Osteocyte (in vitro differentiated cells): ENCODE data around the gene YARS1. TPM values are rescaled to one million over a fixed set of nuclear protein-coding genes. Genes with fewer than 3 reads are reported as not detected.
"Not testable (repeated sequence)": the region's sequence is repeated elsewhere in the genome, so short reads cannot be mapped to it uniquely, and the experiment has no call there.

Experiments
- DNase-seq: peaks from one replicate; pipeline ENCODE4 v3.0.0; 2021; ENCODE audit warnings: mixed read lengths; ENCODE audit not compliant: unreplicated experiment; ENCODE audit errors: extremely low spot score
- H3K27ac Mint-ChIP-seq: one replicate; pipeline ENCODE4 v1.8.0; 2021; ENCODE audit warnings: mild to moderate bottlenecking, mixed read lengths; ENCODE audit not compliant: unreplicated experiment
- H3K27me3 Mint-ChIP-seq: one replicate; pipeline ENCODE4 v1.8.0; 2021; ENCODE audit warnings: mixed read lengths; ENCODE audit not compliant: unreplicated experiment
- H3K36me3 Mint-ChIP-seq: one replicate; pipeline ENCODE4 v1.8.0; 2021; ENCODE audit warnings: mixed read lengths; ENCODE audit not compliant: unreplicated experiment
- H3K4me1 Mint-ChIP-seq: one replicate; pipeline ENCODE4 v1.8.0; 2021; ENCODE audit warnings: mixed read lengths; ENCODE audit not compliant: unreplicated experiment
- H3K4me3 Mint-ChIP-seq: one replicate; pipeline ENCODE4 v1.8.0; 2021; ENCODE audit warnings: mild to moderate bottlenecking, moderate library complexity, mixed read lengths; ENCODE audit not compliant: unreplicated experiment
- H3K9me3 Mint-ChIP-seq: one replicate; pipeline ENCODE4 v1.8.0; 2021; ENCODE audit warnings: mixed read lengths; ENCODE audit not compliant: unreplicated experiment
- total RNA-seq: library from RNA; stranded (reverse); gene quantifications from 2 replicates; pipeline ENCODE4 v1.2.1, GENCODE V29; 2021
- TF ChIP-seq, protein P1 (sequence below): fragments of 200-600 bp; sonication (generic); IDR thresholded peaks from 2 replicates; pipeline ENCODE4 v1.5.0; 2021; ENCODE audit warnings: antibody characterized with exemption, mild to moderate bottlenecking, moderate library complexity

YARS1 gene
- total RNA-seq, 1 donor from 2014 or later: 177 TPM

DNA sequence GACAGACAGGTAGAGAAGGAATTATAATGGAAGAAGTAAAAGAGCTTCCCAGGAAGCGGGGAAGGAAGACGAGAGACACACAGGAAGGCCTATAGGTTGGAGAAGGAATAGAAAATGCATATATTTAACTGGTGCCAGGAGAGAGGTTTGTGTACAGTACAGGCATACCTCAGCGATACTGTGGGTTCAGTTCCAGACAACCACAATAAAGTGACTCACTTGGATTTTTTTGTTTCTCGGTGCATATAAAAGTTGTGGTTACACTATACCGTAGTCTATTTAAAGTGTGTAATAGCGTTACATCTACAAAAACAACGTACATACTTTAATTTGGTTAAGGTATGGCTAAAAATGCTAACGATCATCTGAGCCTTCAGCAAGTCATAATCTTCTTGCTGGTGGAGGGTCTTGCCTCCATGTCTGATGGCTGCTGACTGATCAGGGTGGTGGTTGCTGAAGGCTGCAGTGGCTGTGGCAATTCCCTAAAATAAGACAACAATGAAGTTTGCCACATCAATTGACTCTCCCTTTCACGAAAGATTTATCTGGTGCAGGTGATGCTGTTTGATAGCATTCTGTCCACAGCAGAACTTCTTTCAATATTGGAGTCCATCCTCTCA, 16.0 kb downstream of the YARS1 start:
- H3K4me1 Mint-ChIP-seq: peaks cover 36% of the 10 kb centered on the region
- no peaks in the 10 kb centered on the region for H3K27me3 Mint-ChIP-seq
- H3K9me3 Mint-ChIP-seq: no peaks in the 10 kb centered on the region
- TF ChIP-seq, protein P1, sequence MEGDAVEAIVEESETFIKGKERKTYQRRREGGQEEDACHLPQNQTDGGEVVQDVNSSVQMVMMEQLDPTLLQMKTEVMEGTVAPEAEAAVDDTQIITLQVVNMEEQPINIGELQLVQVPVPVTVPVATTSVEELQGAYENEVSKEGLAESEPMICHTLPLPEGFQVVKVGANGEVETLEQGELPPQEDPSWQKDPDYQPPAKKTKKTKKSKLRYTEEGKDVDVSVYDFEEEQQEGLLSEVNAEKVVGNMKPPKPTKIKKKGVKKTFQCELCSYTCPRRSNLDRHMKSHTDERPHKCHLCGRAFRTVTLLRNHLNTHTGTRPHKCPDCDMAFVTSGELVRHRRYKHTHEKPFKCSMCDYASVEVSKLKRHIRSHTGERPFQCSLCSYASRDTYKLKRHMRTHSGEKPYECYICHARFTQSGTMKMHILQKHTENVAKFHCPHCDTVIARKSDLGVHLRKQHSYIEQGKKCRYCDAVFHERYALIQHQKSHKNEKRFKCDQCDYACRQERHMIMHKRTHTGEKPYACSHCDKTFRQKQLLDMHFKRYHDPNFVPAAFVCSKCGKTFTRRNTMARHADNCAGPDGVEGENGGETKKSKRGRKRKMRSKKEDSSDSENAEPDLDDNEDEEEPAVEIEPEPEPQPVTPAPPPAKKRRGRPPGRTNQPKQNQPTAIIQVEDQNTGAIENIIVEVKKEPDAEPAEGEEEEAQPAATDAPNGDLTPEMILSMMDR: no peak
- no peak overlapping the region for H3K4me3 Mint-ChIP-seq
- H3K27ac Mint-ChIP-seq: peak overlapping the region; percentile 38
- peaks cover 50% of the 10 kb centered on the region for H3K36me3 Mint-ChIP-seq
- DNase-seq: no peak

DNA sequence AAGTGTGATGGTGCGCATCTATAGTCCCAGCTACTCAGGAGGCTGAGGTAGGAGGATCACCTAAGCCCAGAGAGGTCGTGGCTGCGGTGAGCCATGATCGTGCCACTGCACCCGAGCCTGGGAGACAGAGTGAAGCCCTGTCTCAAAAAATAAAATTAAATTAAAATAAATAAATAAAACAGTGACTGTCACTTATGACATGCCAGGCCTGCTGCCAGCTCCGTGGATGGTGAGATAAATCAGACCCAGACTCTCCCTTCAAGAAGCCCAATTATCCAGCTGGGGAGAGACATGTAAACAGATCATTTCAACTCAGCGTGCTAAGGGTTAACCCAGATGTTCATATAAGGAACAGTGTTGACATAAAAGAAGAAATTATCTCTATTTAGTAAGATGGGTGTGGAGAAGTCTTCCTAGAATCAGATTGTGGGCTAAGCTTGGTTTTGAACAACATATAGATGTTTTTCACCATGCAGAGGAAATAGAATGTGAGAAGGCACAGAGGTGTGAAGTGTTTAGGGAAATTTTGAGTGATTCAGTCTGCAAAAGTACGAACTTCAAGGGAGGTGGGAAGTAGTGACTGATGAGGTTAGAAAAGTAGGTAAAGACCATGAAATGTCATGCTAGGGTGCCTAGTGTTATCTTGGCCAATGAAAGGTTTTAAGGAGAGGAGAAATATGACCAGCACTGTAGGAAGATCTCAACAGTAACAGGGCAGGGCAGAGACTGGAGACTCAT, 18.3 kb downstream of the YARS1 start:
- DNase-seq: no peak
- Mint-ChIP-seq H3K27ac (peak overlapping the region; percentile 86), H3K4me1 (peaks cover 41% of the 10 kb centered on the region), H3K9me3 (no peaks in the 10 kb centered on the region), H3K36me3 (peaks cover 45% of the 10 kb centered on the region), H3K27me3 (no peaks in the 10 kb centered on the region), H3K4me3 (no peak overlapping the region)
- TF ChIP-seq, protein P1: no peak

DNA sequence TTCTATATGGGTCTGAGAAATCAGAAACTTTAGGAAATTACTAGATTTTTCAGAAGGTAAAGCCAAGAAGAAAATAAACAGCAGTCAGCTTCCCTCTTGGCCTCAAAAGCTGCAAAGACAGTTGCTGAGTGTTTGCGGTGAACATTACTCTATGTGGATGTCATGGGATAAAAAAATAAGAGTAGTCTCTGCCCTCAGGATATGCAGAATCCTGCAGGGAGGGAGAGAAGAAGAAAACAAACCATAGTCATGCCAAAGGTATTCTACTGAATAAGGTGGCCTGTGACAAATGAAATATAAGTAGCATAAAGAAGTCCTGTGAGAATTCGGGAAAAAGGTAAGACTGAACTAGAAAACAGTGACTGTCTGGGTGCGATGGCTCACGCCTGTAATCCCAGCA, 19.0 kb downstream of the YARS1 start:
- Mint-ChIP-seq H3K36me3 (peaks cover 47% of the 10 kb centered on the region), H3K27ac (peak overlapping the region; percentile 86), H3K4me1 (peaks cover 43% of the 10 kb centered on the region), H3K9me3 (no peaks in the 10 kb centered on the region), H3K4me3 (peak overlapping the region; percentile 17), H3K27me3 (no peaks in the 10 kb centered on the region)
- DNase-seq: no peak
- TF ChIP-seq, protein P1: no peak

DNA sequence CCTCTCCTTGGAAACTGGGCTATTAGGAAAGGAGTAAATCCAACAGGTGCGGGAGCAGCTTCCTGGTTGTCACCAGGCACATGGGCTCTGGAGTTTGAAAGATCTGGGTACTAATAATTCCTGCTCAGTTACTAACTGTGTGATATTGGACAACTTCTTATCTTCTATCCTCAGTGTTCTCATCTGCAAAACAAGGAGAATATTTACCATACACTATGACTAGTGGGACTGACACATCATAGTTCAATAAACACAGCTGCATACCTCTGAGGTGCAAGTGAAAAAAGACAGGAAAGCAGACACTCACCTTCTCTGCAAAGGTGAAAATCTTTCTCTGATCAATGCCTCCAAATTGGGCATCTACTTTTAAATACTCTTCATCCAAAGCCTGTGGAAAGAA, 19.7 kb downstream of the YARS1 start:
- Mint-ChIP-seq H3K36me3 (peaks cover 46% of the 10 kb centered on the region), H3K4me3 (no peak overlapping the region), H3K4me1 (peaks cover 43% of the 10 kb centered on the region), H3K27me3 (no peaks in the 10 kb centered on the region), H3K9me3 (no peaks in the 10 kb centered on the region), H3K27ac (peak overlapping the region; percentile 86)
- TF ChIP-seq, protein P1: no peak
- no peak for DNase-seq

DNA sequence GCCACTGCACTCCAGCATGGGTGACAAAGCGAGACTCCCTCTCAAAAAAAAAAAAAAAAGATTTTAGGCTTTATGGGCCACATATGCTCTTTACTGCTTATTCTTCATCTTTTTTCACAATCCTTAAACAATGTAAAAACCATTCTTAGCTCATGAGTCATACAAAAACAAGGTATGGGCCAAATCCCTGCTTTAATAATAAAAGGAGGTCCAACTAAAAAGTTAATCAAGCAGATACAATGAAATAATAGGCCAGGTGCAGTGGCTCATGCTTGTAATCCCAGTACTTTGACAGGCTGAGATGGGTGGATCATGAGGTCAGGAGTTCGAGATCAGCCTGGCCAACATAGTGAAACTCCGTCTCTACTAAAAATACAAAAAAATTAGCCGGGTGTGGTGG, 21.4 kb downstream of the YARS1 start:
- Mint-ChIP-seq H3K4me1 (peaks cover 38% of the 10 kb centered on the region), H3K36me3 (peaks cover 40% of the 10 kb centered on the region), H3K27ac (peak overlapping the region; percentile 23)
- H3K4me3 Mint-ChIP-seq, H3K9me3 Mint-ChIP-seq, H3K27me3 Mint-ChIP-seq, DNase-seq: not testable (repeated sequence)
